Natural killer cell (primary cell): ENCODE data around the gene RABGAP1L. TPM values are rescaled to one million over a fixed set of nuclear protein-coding genes. Genes with fewer than 3 reads are reported as not detected.
A peak's percentile ranks its signal among the peaks of the same experiment; 100 is the strongest.

Experiments
- ATAC-seq, 3 donors: fragments of 150-1000 bp in 2 of 3; fragments of 200-7000 bp in 1 of 3; cut with Tn5 transposase; 1 replicate in 1 of 3; 2 replicates in 2 of 3; pipeline ENCODE4 v1.10.0; 2021; ENCODE audit warnings: mild to moderate bottlenecking in 2 of 3, moderate library complexity in 2 of 3
- DNase-seq, 2 donors: peaks; one replicate each; pipeline versions ENCODE4 v3.0.0 to v3.0.0-alpha.2; 2013 to 2021; ENCODE audit warnings: mixed read lengths in 1 of 2
- H3K27ac ChIP-seq: one replicate; pipeline ENCODE4 v1.5.1; 2013; ENCODE audit warnings: mild to moderate bottlenecking, low read length
- H3K27me3 ChIP-seq: one replicate; pipeline ENCODE4 v1.6.1; 2013; ENCODE audit warnings: low read length; ENCODE audit not compliant: control insufficient read depth, insufficient read depth
- H3K36me3 ChIP-seq: one replicate; pipeline ENCODE4 v1.6.1; 2013; ENCODE audit warnings: low read length; ENCODE audit not compliant: control insufficient read depth, insufficient read depth
- H3K4me1 ChIP-seq: one replicate; pipeline ENCODE4 v1.6.1; 2013; ENCODE audit warnings: low read length; ENCODE audit not compliant: control insufficient read depth, insufficient read depth
- H3K4me3 ChIP-seq: one replicate; pipeline ENCODE4 v1.5.1; 2013; ENCODE audit warnings: low read length
- H3K9me3 ChIP-seq: one replicate; pipeline ENCODE4 v1.6.1; 2013; ENCODE audit warnings: low read length; ENCODE audit not compliant: control insufficient read depth, insufficient read depth
- H3K27ac Mint-ChIP-seq, 2 donors: one replicate each; pipeline ENCODE4 v1.8.0; 2022; ENCODE audit warnings: mild to moderate bottlenecking in 2 of 2, mixed read lengths in 2 of 2, moderate library complexity in 1 of 2
- H3K27me3 Mint-ChIP-seq, 2 donors: one replicate each; pipeline ENCODE4 v1.8.0; 2022; ENCODE audit warnings: low read depth in 2 of 2, mixed read lengths in 2 of 2
- H3K36me3 Mint-ChIP-seq: one replicate; pipeline ENCODE4 v1.8.0; 2022; ENCODE audit warnings: mixed read lengths
- H3K4me1 Mint-ChIP-seq, 2 donors: one replicate each; pipeline ENCODE4 v1.8.0; 2022; ENCODE audit warnings: mixed read lengths in 2 of 2
- H3K4me3 Mint-ChIP-seq: one replicate; pipeline ENCODE4 v1.8.0; 2022; ENCODE audit warnings: mild to moderate bottlenecking, moderate library complexity, mixed read lengths
- H3K9me3 Mint-ChIP-seq, 2 donors: one replicate each; pipeline ENCODE4 v1.8.0; 2022; ENCODE audit warnings: mixed read lengths in 2 of 2
- CTCF ChIP-seq: fragments of 200-600 bp; IDR thresholded peaks from one replicate; pipeline ENCODE4 v1.8.0; 2022; ENCODE audit warnings: antibody characterized with exemption
- WGBS: methylation state at CpG from one replicate; pipeline ENCODE4 v1.1.7; 2013; ENCODE audit warnings: missing lambda C conversion rate; ENCODE audit not compliant: insufficient coverage; 5-methylcytosine and 5-hydroxymethylcytosine counted together
- intact Hi-C: fragments of 100-400 bp; cut with micrococcal nuclease; formaldehyde crosslinking; loops from one replicate; pipeline ENCODE4 v1.14.2; 2022
- total RNA-seq, 4 donors: library from RNA; stranded (reverse); fragments of 120-200 nt in 1 of 4; gene quantifications; one replicate each; pipeline versions ENCODE4 v1.2.3 to v1.2.4, GENCODE V29; 2013 to 2022

Gene RABGAP1L
- total RNA-seq, 3 donors from 2014 or later (not counting 1 experiment from before 2014, with no cell fraction given): 145 to 168 (median 153) TPM

- ATAC-seq (no peak), DNase-seq (no peak)
- Histone ChIP-seq H3K4me1 (peaks cover 9% of the 10 kb centered on the region), H3K36me3 (peaks cover 26% of the 10 kb centered on the region), H3K27ac (peak overlapping the region; percentile 85), H3K4me3 (peak overlapping the region; percentile 51), H3K9me3 (no peaks in the 10 kb centered on the region), H3K27me3 (no peaks in the 10 kb centered on the region)
- H3K9me3 Mint-ChIP-seq: no peaks in the 10 kb centered on the region
- H3K4me3 Mint-ChIP-seq: peak overlapping the region; percentile 80
- H3K27ac Mint-ChIP-seq: peak overlapping the region; percentile 74 to 93
- H3K4me1 Mint-ChIP-seq: peaks cover 26 to 28% of the 10 kb centered on the region in 2 donors
- WGBS: 86% methylated on average over 4 of the region's 5 CpGs
- TF ChIP-seq CTCF: no peak
- no peaks in the 10 kb centered on the region for H3K27me3 Mint-ChIP-seq
- H3K36me3 Mint-ChIP-seq: no peaks in the 10 kb centered on the region
- intact Hi-C loops: loop anchor here (10.0 kb wide), 1 partner anchor 725 kb away; no protein-coding TSS in a partner anchor
These were observed 830.4 kb downstream of the RABGAP1L start for GRCh38 chr1:174989536-174990220.

DNA sequence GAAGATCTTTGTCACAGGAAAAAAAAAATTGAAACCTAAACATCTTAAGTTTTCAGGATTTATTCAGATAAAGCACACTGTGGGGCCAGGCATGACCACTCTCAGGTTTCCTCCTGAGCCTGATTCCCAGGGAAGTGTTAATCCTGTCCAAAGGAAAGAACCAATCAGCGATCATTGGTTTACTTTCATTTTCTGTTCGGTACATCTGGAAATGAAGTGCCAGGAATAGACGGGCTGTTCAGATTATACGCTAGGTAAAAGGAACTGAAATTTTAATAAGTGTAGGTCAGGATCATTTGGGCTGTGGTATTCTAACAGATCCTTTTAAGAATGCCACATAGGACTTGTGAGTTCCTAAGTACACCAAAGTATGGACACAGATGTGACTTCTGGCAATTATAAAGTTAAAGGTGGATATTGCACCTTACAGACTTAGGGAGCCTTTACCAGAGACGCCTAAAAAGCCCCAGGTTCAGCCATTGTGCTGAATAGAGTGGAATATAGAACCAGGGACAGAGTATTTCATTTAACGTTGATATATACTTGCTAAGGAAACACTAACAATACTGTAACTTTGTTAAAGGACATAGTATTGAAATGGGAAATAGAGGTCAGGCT lies 831.2 kb downstream of the RABGAP1L start:
- Histone ChIP-seq H3K27ac (peak overlapping the region; percentile 85), H3K27me3 (no peaks in the 10 kb centered on the region), H3K36me3 (peaks cover 26% of the 10 kb centered on the region), H3K4me1 (peaks cover 9% of the 10 kb centered on the region), H3K4me3 (peak overlapping the region; percentile 51), H3K9me3 (no peaks in the 10 kb centered on the region)
- intact Hi-C loops: no loop called here
- no peak for TF ChIP-seq CTCF
- Mint-ChIP-seq H3K4me1 (peaks cover 26 to 28% of the 10 kb centered on the region in 2 donors), H3K36me3 (no peaks in the 10 kb centered on the region), H3K27me3 (no peaks in the 10 kb centered on the region), H3K9me3 (no peaks in the 10 kb centered on the region), H3K27ac (peak overlapping the region; percentile 74 to 93), H3K4me3 (peak overlapping the region; percentile 86)
- ATAC-seq (peak; percentile 64 to 81 (median 64)), DNase-seq (peak in 1 of 2 donors; percentile 67)
- 17% methylated on average over 5 of the region's 6 CpGs for WGBS

GRCh38 chr1:174991473-174991872 lies 832.2 kb downstream of the RABGAP1L start:
- H3K4me1 Mint-ChIP-seq: peaks cover 26 to 27% of the 10 kb centered on the region in 2 donors
- no peak overlapping the region for H3K4me3 Mint-ChIP-seq
- WGBS: 100% methylated on average over 1 of the region's 1 CpG
- Histone ChIP-seq H3K4me3 (no peak overlapping the region), H3K9me3 (no peaks in the 10 kb centered on the region), H3K27ac (no peak overlapping the region), H3K36me3 (peaks cover 26% of the 10 kb centered on the region), H3K27me3 (no peaks in the 10 kb centered on the region), H3K4me1 (peaks cover 9% of the 10 kb centered on the region)
- intact Hi-C loops: no loop called here
- H3K36me3 Mint-ChIP-seq: no peaks in the 10 kb centered on the region
- no peak for TF ChIP-seq CTCF
- no peaks in the 10 kb centered on the region for H3K9me3 Mint-ChIP-seq
- no peak for ATAC-seq
- peak overlapping the region in 1 of 2 donors; percentile 74 for H3K27ac Mint-ChIP-seq
- no peak for DNase-seq
- H3K27me3 Mint-ChIP-seq: no peaks in the 10 kb centered on the region
